Small intestine (tissue), 7 donors: Measurements from ENCODE around the gene CAMTA1. TPM values are rescaled to one million over a fixed set of nuclear protein-coding genes. Genes with fewer than 3 reads are reported as not detected.

Experiments used
- DNase-seq, 2 donors: peaks; one replicate each; pipeline versions ENCODE4 v3.0.0 to v3.0.0-alpha.2; 2013
- FAIRE-seq: peaks from 2 replicates; lab custom pipeline; 2012; peaks lifted over from hg19 to GRCh38; lab: Jason Lieb, UNC
- H3K27ac ChIP-seq, 3 donors: one replicate each; pipeline ENCODE4 v1.5.1; 2013; ENCODE audit warnings: low read length in 2 of 3, mild to moderate bottlenecking in 2 of 3, control low read depth in 1 of 3, inconsistent platforms in 1 of 3, low read depth in 1 of 3, moderate library complexity in 1 of 3
- H3K27me3 ChIP-seq, 3 donors: one replicate each; pipeline ENCODE4 v1.6.1; 2013; ENCODE audit warnings: low read length in 3 of 3, inconsistent platforms in 1 of 3; ENCODE audit not compliant: control insufficient read depth in 3 of 3, insufficient read depth in 3 of 3
- H3K36me3 ChIP-seq, 3 donors: one replicate each; pipeline ENCODE4 v1.6.1; 2013; ENCODE audit warnings: low read length in 3 of 3, inconsistent platforms in 1 of 3, low read depth in 1 of 3, mild to moderate bottlenecking in 1 of 3, moderate library complexity in 1 of 3; ENCODE audit not compliant: control insufficient read depth in 3 of 3, insufficient read depth in 2 of 3
- H3K4me1 ChIP-seq, 3 donors: one replicate each; pipeline ENCODE4 v1.6.1; 2013; ENCODE audit warnings: low read length in 2 of 3, inconsistent platforms in 1 of 3, low read depth in 1 of 3, mild to moderate bottlenecking in 1 of 3, moderate library complexity in 1 of 3; ENCODE audit not compliant: control insufficient read depth in 3 of 3, insufficient read depth in 2 of 3
- H3K4me3 ChIP-seq, 3 donors: one replicate each; pipeline ENCODE4 v1.5.1; 2013; ENCODE audit warnings: low read length in 3 of 3, control low read depth in 1 of 3, inconsistent platforms in 1 of 3, low read depth in 1 of 3, mild to moderate bottlenecking in 1 of 3, moderate library complexity in 1 of 3
- H3K9me3 ChIP-seq, 2 donors: one replicate each; pipeline ENCODE4 v1.6.1; 2013; ENCODE audit warnings: low read depth in 1 of 2, low read length in 1 of 2; ENCODE audit not compliant: control insufficient read depth in 2 of 2, insufficient read depth in 1 of 2
- WGBS, 3 donors: extraction: QIAGEN DNeasy Blood & Tissue Kit; methylation state at CpG; one replicate each; pipeline ENCODE4 v1.1.7; 2013; 5-methylcytosine and 5-hydroxymethylcytosine counted together
- polyA plus RNA-seq, 4 donors: library from polyadenylated mRNA; stranded (reverse) in 3 of 4; unstranded in 1 of 4; fragments of 200-250 nt in 3 of 4; fragments of 120-200 nt in 1 of 4; gene quantifications; one replicate each; pipeline versions ENCODE4 v1.2.1 to v1.2.3, GENCODE V29; 2013
- donor health status: healthy with polysubstance abuse.
- donor health status: control.
- donor health status: control.
- donor health status: Bipolar disorder and iron deficiency.
- donor health status: healthy.

Gene CAMTA1
- polyA plus RNA-seq, 4 donors: 57.6 to 177 (median 147) TPM

DNA sequence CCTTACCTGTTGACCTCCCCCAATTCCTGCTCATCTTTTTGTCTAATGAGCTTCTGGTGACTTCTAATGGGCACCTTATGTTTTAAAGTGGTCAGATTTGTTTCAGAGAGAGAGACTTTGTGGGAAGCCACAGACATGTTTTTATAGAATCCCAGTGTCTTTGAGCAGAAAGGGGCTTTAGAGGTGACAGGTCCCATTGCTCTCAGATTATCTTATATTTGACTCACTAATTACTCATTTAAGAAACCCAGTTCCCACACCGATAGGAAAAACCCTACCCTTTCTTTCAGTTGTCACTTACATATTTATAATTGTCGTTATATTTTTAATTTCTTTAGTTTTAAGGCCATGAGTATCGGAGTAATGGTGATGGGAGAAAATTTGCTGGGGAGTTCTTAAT lies 215.5 kb downstream of the CAMTA1 start:
- no peaks in the 10 kb centered on the region for H3K4me1 ChIP-seq
- no peaks in the 10 kb centered on the region for H3K9me3 ChIP-seq
- H3K36me3 ChIP-seq: no peaks in the 10 kb centered on the region
- no peak overlapping the region for H3K27ac ChIP-seq
- FAIRE-seq: no peak
- DNase-seq: no peak
- 77 to 86% (median 77%) methylated on average over 3 of the region's 3 CpGs for WGBS, 3 donors
- H3K27me3 ChIP-seq: no peaks in the 10 kb centered on the region
- no peak overlapping the region for H3K4me3 ChIP-seq

DNA sequence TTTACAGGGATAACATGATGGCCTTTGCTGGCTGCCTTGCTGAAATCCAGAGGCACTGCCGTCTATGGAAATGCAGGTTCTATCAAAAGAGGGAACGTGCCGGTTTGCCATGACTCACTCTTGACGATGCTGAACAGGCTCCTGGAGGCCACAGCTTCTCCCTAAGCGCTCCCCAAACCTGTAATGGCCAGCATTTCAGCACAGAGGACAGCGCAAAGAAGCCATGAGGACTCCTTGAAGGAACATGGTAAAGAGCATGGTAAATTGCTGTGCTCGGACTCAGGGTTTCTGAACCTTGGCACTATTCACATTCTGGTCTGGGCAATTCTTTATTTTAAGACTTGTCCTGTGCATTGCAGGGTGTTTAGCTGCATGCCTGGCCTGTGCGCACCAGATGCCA lies 217.5 kb downstream of the CAMTA1 start:
- Histone ChIP-seq H3K27ac (no peak overlapping the region), H3K9me3 (no peaks in the 10 kb centered on the region), H3K4me1 (no peaks in the 10 kb centered on the region), H3K36me3 (no peaks in the 10 kb centered on the region), H3K27me3 (no peaks in the 10 kb centered on the region), H3K4me3 (no peak overlapping the region)
- WGBS, 3 donors: 84 to 85% (median 84%) methylated on average over 8 of the region's 8 CpGs
- DNase-seq (no peak), FAIRE-seq (no peak)

DNA sequence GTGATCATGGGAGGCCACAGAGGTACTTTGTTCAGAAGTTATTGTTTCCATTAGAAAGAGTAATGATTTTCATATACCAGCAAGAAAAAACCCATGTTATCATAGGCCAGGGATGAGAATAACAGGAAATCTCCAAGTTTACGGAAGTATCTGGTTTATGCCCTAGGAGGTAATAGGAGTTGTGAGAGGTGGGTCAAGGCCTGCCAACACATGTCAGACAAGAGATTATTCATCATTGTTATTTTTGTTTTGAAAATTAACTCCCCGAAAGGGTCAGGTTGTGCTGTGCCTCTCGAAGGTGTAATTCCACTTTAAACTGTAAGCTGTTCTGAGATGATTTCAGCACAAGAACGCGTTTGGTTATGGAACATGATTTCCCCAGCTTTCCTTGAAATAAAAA lies 218.4 kb downstream of the CAMTA1 start:
- no peak for FAIRE-seq
- WGBS, 3 donors: 80 to 91% (median 84%) methylated on average over 5 of the region's 5 CpGs
- H3K4me1 ChIP-seq: no peaks in the 10 kb centered on the region

DNA sequence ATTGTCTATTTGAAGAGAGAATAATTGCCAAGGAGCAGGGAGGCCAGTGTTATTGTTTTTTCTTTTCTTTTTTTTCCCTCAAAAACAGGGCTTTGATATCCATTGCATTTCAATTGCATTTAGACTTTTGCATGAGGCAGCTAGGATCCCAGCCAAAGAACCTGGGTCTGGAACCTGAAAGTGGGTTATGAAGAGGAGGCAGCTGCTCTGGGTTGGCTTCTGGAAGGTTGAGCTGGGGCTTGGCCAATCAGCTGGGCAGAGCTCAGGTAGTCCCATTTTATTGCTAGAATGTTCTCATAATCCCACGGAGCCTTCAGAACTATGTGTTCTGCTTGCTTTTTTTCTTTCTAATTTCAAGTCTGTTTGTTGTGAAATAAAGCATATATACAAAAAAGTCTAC lies 218.9 kb downstream of the CAMTA1 start:
- WGBS, 3 donors: 72 to 74% (median 73%) methylated on average over 1 of the region's 1 CpG
- FAIRE-seq: no peak
- Histone ChIP-seq H3K9me3 (no peaks in the 10 kb centered on the region), H3K27me3 (no peaks in the 10 kb centered on the region), H3K36me3 (no peaks in the 10 kb centered on the region), H3K4me1 (no peaks in the 10 kb centered on the region), H3K27ac (no peak overlapping the region), H3K4me3 (no peak overlapping the region)
- DNase-seq: no peak

More for the DNA sequence above, 218.4 kb downstream of the CAMTA1 start:
- Histone ChIP-seq H3K9me3 (no peaks in the 10 kb centered on the region), H3K36me3 (no peaks in the 10 kb centered on the region), H3K27ac (no peak overlapping the region), H3K27me3 (no peaks in the 10 kb centered on the region), H3K4me3 (no peak overlapping the region)
- no peak for DNase-seq

DNA sequence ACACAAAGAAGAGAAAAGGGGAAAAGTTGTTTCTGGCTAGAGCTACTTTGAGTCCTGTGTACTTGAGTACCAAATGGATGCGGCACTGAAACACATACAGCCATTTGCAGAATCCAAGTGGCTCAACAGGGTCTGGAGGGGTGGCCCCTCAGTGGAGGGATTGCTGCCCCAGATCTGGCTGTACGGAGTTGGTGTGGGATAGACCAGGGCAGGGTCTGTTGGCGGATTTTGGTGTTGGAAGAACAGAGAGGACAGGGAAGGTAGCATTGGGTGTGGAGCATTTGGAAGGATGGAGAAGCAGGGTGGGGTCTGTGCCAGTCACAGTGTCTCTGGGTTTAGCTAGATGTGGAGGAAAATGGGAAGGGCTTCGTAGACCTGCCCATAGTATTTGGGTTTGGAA lies 220.5 kb downstream of the CAMTA1 start:
- DNase-seq (no peak), FAIRE-seq (no peak)
- H3K27ac ChIP-seq: no peak overlapping the region
- H3K4me1 ChIP-seq: no peaks in the 10 kb centered on the region
- whole genome bisulfite sequencing, 3 donors: 86 to 90% (median 89%) methylated on average over 4 of the region's 4 CpGs
- H3K36me3 ChIP-seq: no peaks in the 10 kb centered on the region
- no peaks in the 10 kb centered on the region for H3K9me3 ChIP-seq
- no peak overlapping the region for H3K4me3 ChIP-seq
- no peaks in the 10 kb centered on the region for H3K27me3 ChIP-seq

DNA sequence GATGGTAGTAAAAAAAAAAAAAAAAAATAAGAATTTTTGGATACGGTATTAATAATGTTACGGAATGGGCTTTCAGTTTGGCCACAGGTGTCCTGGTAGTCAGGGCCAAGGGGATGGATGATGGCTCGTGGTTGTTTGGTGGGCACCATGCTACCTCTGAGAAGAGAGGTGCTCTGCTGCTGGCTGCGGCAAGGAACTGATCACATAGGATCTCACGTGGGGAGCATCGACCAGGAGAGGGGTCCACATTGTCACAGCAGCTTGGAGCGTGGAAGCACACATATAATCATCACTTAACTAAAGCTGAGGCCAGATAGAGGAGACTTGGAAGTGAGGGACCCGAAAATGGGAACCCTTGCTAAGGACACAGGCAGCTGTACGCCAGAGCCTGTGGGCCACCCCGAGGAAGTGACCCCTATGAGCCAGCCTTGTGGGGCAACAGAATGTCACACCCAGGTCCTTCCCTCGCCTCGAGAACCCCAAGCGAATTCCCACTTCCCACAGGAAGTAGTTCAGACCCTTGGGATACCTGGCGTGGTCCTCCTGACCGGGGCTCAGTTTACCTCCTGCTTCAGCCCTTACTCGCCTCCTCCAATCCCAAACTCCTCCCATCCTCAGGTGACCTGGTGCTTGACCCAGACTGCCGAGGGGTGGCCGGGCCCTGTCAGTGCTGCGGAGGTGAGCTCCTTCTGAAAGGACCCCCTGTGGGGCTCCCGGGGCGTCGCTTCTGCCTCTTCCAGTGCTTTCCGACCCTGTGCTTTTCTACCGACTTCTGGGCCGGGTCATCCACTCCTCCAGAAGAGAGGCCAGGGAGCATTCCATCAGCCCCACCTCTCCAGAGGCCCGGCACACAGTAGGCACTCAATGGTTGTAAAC lies 222.0 kb downstream of the CAMTA1 start:
- Histone ChIP-seq H3K36me3 (no peaks in the 10 kb centered on the region), H3K9me3 (no peaks in the 10 kb centered on the region), H3K4me3 (no peak overlapping the region), H3K27me3 (no peaks in the 10 kb centered on the region), H3K27ac (no peak overlapping the region), H3K4me1 (no peaks in the 10 kb centered on the region)
- no peak for DNase-seq
- 87 to 88% (median 88%) methylated on average over 26 of the region's 26 CpGs for WGBS, 3 donors
- no peak for FAIRE-seq

DNA sequence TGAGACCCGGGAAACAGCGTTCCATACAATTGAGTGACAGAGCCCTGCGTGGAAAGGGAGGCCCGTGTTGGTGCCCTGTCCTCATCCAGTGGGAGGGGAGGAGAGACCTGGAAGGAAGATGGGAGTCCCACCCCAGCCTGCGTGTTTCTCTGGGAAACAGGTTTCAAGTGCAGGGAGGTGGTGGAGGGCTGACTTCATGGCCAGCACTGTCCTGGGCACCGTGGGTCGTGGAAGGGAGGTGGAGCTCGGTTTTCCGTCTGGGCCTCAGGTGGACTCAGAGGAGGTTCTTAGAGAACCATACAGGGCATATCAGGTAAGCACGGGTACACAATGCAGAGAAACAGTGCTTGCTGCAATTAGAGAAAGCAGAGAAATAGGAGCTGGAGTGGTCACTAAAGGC lies 222.6 kb downstream of the CAMTA1 start:
- 72 to 76% (median 72%) methylated on average over 10 of the region's 10 CpGs for WGBS, 3 donors
- no peak for FAIRE-seq

DNA sequence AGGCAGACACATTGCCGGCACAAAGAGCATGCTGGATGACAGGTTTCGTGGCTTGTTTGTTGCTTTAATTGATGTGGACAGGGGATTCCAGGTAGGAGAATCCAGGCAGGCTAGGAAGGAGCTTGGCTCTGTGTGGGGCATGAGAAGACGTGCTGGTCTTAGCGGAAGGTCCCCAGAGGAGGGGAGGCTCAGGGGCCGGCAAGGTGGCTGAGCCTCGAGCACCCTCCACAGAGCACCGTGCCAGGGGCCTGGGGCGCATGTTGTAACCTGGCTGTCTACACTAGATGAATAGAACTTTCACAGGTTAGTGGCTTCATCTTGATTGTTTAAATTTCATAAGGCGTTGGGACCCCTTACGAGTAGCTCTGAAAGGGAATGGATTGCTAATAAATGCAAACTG lies 223.1 kb downstream of the CAMTA1 start:
- Histone ChIP-seq H3K27me3 (no peaks in the 10 kb centered on the region), H3K4me1 (no peaks in the 10 kb centered on the region), H3K9me3 (no peaks in the 10 kb centered on the region), H3K36me3 (no peaks in the 10 kb centered on the region), H3K27ac (no peak overlapping the region), H3K4me3 (no peak overlapping the region)
- DNase-seq: no peak
- no peak for FAIRE-seq
- 85 to 91% (median 91%) methylated on average over 10 of the region's 10 CpGs for WGBS, 3 donors

More for the DNA sequence above, 222.6 kb downstream of the CAMTA1 start:
- no peaks in the 10 kb centered on the region for H3K27me3 ChIP-seq
- H3K4me3 ChIP-seq: no peak overlapping the region
- no peak for DNase-seq
- H3K36me3 ChIP-seq: no peaks in the 10 kb centered on the region
- H3K9me3 ChIP-seq: no peaks in the 10 kb centered on the region
- H3K27ac ChIP-seq: no peak overlapping the region
- H3K4me1 ChIP-seq: no peaks in the 10 kb centered on the region
